Measurements from ENCODE around the gene ADIPOR2. TPM values are rescaled to one million over a fixed set of nuclear protein-coding genes. Genes with fewer than 3 reads are reported as not detected.

Gene ADIPOR2
- total RNA-seq, 1 donor from 2014 or later: 22.7 TPM

- Histone ChIP-seq H3K36me3 (ENCODE audit: control insufficient read depth, insufficient read depth, low read length) (no peaks in the 10 kb centered on the region), H3K27me3 (ENCODE audit: control insufficient read depth, insufficient read depth, low read length) (no peaks in the 10 kb centered on the region), H3K4me3 (ENCODE audit: low read depth, low read length) (no peak overlapping the region)
- TF ChIP-seq CTCF (IDR thresholded peaks at IDR 0.05; ENCODE audit: insufficient read depth, low read length, poor library complexity, severe bottlenecking): no peak
- DNase-seq (ENCODE audit: low read depth): no peak
These were observed 54.1 kb downstream of the ADIPOR2 start for GRCh38 chr12:1744932-1745331.

GRCh38 chr12:1747609-1748008 is 56.7 kb downstream of the ADIPOR2 start:
- Histone ChIP-seq H3K36me3 (ENCODE audit: control insufficient read depth, insufficient read depth, low read length) (no peaks in the 10 kb centered on the region), H3K27me3 (ENCODE audit: control insufficient read depth, insufficient read depth, low read length) (no peaks in the 10 kb centered on the region), H3K4me3 (ENCODE audit: low read depth, low read length) (no peak overlapping the region)
- DNase-seq (ENCODE audit: low read depth): no peak
- TF ChIP-seq CTCF (IDR thresholded peaks at IDR 0.05; ENCODE audit: insufficient read depth, low read length, poor library complexity, severe bottlenecking): no peak

GRCh38 chr12:1749019-1749418 is 58.1 kb downstream of the ADIPOR2 start:
- Histone ChIP-seq H3K27me3 (ENCODE audit: control insufficient read depth, insufficient read depth, low read length) (no peaks in the 10 kb centered on the region), H3K36me3 (ENCODE audit: control insufficient read depth, insufficient read depth, low read length) (no peaks in the 10 kb centered on the region), H3K4me3 (ENCODE audit: low read depth, low read length) (no peak overlapping the region)
- TF ChIP-seq CTCF (IDR thresholded peaks at IDR 0.05; ENCODE audit: insufficient read depth, low read length, poor library complexity, severe bottlenecking): no peak
- no peak for DNase-seq (ENCODE audit: low read depth)

- Histone ChIP-seq H3K27me3 (ENCODE audit: control insufficient read depth, insufficient read depth, low read length) (no peaks in the 10 kb centered on the region), H3K4me3 (ENCODE audit: low read depth, low read length) (no peak overlapping the region), H3K36me3 (ENCODE audit: control insufficient read depth, insufficient read depth, low read length) (no peaks in the 10 kb centered on the region)
- no peak for TF ChIP-seq CTCF (IDR thresholded peaks at IDR 0.05; ENCODE audit: insufficient read depth, low read length, poor library complexity, severe bottlenecking)
- no peak for DNase-seq (ENCODE audit: low read depth)
These were observed 59.4 kb downstream of the ADIPOR2 start for GRCh38 chr12:1750300-1750699.

- Histone ChIP-seq H3K27me3 (ENCODE audit: control insufficient read depth, insufficient read depth, low read length) (no peaks in the 10 kb centered on the region), H3K4me3 (ENCODE audit: low read depth, low read length) (no peak overlapping the region), H3K36me3 (ENCODE audit: control insufficient read depth, insufficient read depth, low read length) (peaks cover 2% of the 10 kb centered on the region)
- no peak for DNase-seq (ENCODE audit: low read depth)
- TF ChIP-seq CTCF (IDR thresholded peaks at IDR 0.05; ENCODE audit: insufficient read depth, low read length, poor library complexity, severe bottlenecking): no peak
These were observed 67.5 kb downstream of the ADIPOR2 start for GRCh38 chr12:1758376-1758775.

GRCh38 chr12:1758887-1759286 is 68.0 kb downstream of the ADIPOR2 start:
- peaks cover 2% of the 10 kb centered on the region for H3K36me3 ChIP-seq (ENCODE audit: control insufficient read depth, insufficient read depth, low read length)
- DNase-seq (ENCODE audit: low read depth): no peak
- no peaks in the 10 kb centered on the region for H3K27me3 ChIP-seq (ENCODE audit: control insufficient read depth, insufficient read depth, low read length)
- no peak for TF ChIP-seq CTCF (IDR thresholded peaks at IDR 0.05; ENCODE audit: insufficient read depth, low read length, poor library complexity, severe bottlenecking)
- no peak overlapping the region for H3K4me3 ChIP-seq (ENCODE audit: low read depth, low read length)
